Endothelial cell of umbilical vein (primary cell): ENCODE results near the gene DDR1. TPM values are rescaled to one million over a fixed set of nuclear protein-coding genes. Genes with fewer than 3 reads are reported as not detected.
A peak's percentile ranks its signal among the peaks of the same experiment; 100 is the strongest.

Experiments used
- BruUV-seq: library from RNA; stranded (reverse); fragments of 400-500 nt; replicated peaks from 2 replicates; lab custom pipeline; 2021; lab: Mats Ljungman, UMichigan
- CTCF ChIA-PET: fragments of 300-600, 350-600 bp; sonication (Branson Sonifier 250); formaldehyde crosslinking; loops from one replicate; lab custom pipeline; 2021; ENCODE audit warnings: antibody characterized with exemption, inconsistent platforms; lab: Charles Lee
- POLR2A ChIA-PET: fragments of 300-600, 350-600 bp; sonication (Branson Sonifier 250); formaldehyde crosslinking; loops from one replicate; lab custom pipeline; 2021; ENCODE audit warnings: antibody characterized with exemption, inconsistent platforms; lab: Charles Lee
- DNase-seq: peaks from one replicate; pipeline ENCODE4 v3.0.0-alpha.2; 2011; ENCODE audit warnings: low read depth, low spot score
- FAIRE-seq: peaks from 2 replicates; lab custom pipeline; 2011; peaks lifted over from hg19 to GRCh38; lab: Jason Lieb, UNC
- H2AFZ ChIP-seq: 2 replicates; pipeline ENCODE4 v1.6.0; 2012; ENCODE audit warnings: low read depth, low read length, control low read depth, inconsistent platforms
- H3K27ac ChIP-seq: 2 replicates; pipeline ENCODE4 v1.5.1; 2011; ENCODE audit warnings: low read depth, mild to moderate bottlenecking, control low read depth, low read length, moderate library complexity; ENCODE audit not compliant: insufficient read depth
- H3K27me3 ChIP-seq, 2 experiments: 2 replicates each; pipeline versions ENCODE4 v1.6.0 to v1.6.1; 2011; ENCODE audit warnings: low read length in 2 of 2, mixed read lengths in 1 of 2; ENCODE audit not compliant: control insufficient read depth in 2 of 2, insufficient read depth in 2 of 2
- H3K36me3 ChIP-seq, 2 experiments: 2 replicates in 1 of 2; 3 replicates in 1 of 2; pipeline ENCODE4 v1.5.1; 2011; ENCODE audit warnings: low read length in 2 of 2, mild to moderate bottlenecking in 1 of 2, moderate library complexity in 1 of 2; ENCODE audit not compliant: control insufficient read depth in 2 of 2, insufficient read depth in 2 of 2; ENCODE audit errors: extremely low read depth in 1 of 2
- H3K4me1 ChIP-seq: 3 replicates; pipeline ENCODE4 v1.5.1; 2011; ENCODE audit warnings: mild to moderate bottlenecking, low read length; ENCODE audit not compliant: control insufficient read depth, insufficient read depth; ENCODE audit errors: extremely low read depth
- H3K4me2 ChIP-seq: 2 replicates; pipeline ENCODE4 v1.6.1; 2011; ENCODE audit warnings: low read length, control low read depth, mixed read lengths; ENCODE audit not compliant: insufficient read depth
- H3K4me3 ChIP-seq, 3 experiments: fragments of 200-600 bp in 1 of 3; sonication (generic), shearing (Covaris generic) in 1 of 3; replicated peaks in 1 of 3; 2 replicates each; pipeline ENCODE4 v1.5.1; 2011 to 2016; ENCODE audit warnings: control low read depth in 3 of 3, low read length in 3 of 3, mild to moderate bottlenecking in 2 of 3, inconsistent platforms in 1 of 3, low read depth in 1 of 3, moderate library complexity in 1 of 3; ENCODE audit not compliant: insufficient read depth in 1 of 3
- H3K79me2 ChIP-seq: 2 replicates; pipeline ENCODE4 v1.6.0; 2012; ENCODE audit warnings: low read length, inconsistent platforms; ENCODE audit not compliant: control insufficient read depth, insufficient read depth
- H3K9ac ChIP-seq: replicated peaks from 2 replicates; pipeline ENCODE3; 2011; ENCODE audit warnings: low read length, control low read depth; ENCODE audit not compliant: insufficient read depth; ENCODE audit errors: extremely low read depth
- H3K9me1 ChIP-seq: replicated peaks from 3 replicates; pipeline ENCODE4 v1.6.0; 2011; ENCODE audit warnings: mild to moderate bottlenecking, low read length; ENCODE audit not compliant: control insufficient read depth, insufficient read depth; ENCODE audit errors: extremely low read depth
- H3K9me3 ChIP-seq: replicated peaks from 2 replicates; pipeline ENCODE4 v1.5.1; 2012; ENCODE audit warnings: low read length, inconsistent platforms; ENCODE audit not compliant: control insufficient read depth, insufficient read depth
- H4K20me1 ChIP-seq: replicated peaks from 2 replicates; pipeline ENCODE3; 2011; ENCODE audit warnings: mild to moderate bottlenecking, low read length; ENCODE audit not compliant: control insufficient read depth, insufficient read depth; ENCODE audit errors: extremely low read depth
- CTCF ChIP-seq, 2 donors: IDR thresholded peaks; 1 replicate in 1 of 2; 2 replicates in 1 of 2; pipeline ENCODE4 v1.5.1; 2011; ENCODE audit warnings: low read length in 2 of 2, mild to moderate bottlenecking in 2 of 2, moderate library complexity in 2 of 2, control low read depth in 1 of 2, inconsistent platforms in 1 of 2, low read depth in 1 of 2; ENCODE audit not compliant: insufficient read depth in 1 of 2; ENCODE audit errors: extremely low read depth in 1 of 2
- EZH2 ChIP-seq: IDR thresholded peaks from 2 replicates; pipeline ENCODE4 v1.6.1; 2012; ENCODE audit warnings: borderline replicate concordance, low read depth, mild to moderate bottlenecking, moderate library complexity, low read length, inconsistent platforms; ENCODE audit not compliant: severe bottlenecking
- FOS ChIP-seq: IDR thresholded peaks from 2 replicates; pipeline ENCODE4 v1.6.1; 2011; ENCODE audit warnings: mild to moderate bottlenecking, low read length, moderate library complexity, borderline replicate concordance; ENCODE audit not compliant: insufficient read depth
- GATA2 ChIP-seq: IDR thresholded peaks from 2 replicates; pipeline ENCODE4 v1.7.0; 2011; ENCODE audit warnings: low read depth, mild to moderate bottlenecking, moderate library complexity, mixed read lengths, low read length; ENCODE audit not compliant: insufficient read length, insufficient read depth
- JUN ChIP-seq: IDR thresholded peaks from 2 replicates; pipeline ENCODE4 v1.6.1; 2011; ENCODE audit warnings: borderline replicate concordance, low read depth; ENCODE audit not compliant: insufficient read length, insufficient read depth
- MYC ChIP-seq: IDR thresholded peaks from one replicate; pipeline ENCODE4 v1.6.1; 2011; ENCODE audit warnings: mild to moderate bottlenecking, low read depth, low read length
- POLR2A ChIP-seq: IDR thresholded peaks from 2 replicates; pipeline ENCODE4 v1.6.1; 2012; ENCODE audit warnings: low read depth, mild to moderate bottlenecking, control low read depth, low read length
- POLR2AphosphoS5 ChIP-seq: IDR thresholded peaks from 2 replicates; pipeline ENCODE4 v1.6.1; 2012; ENCODE audit warnings: low read depth, mild to moderate bottlenecking, control low read depth, low read length, moderate library complexity; ENCODE audit not compliant: insufficient read depth
- dilution Hi-C: fragments of 300-500 bp; cut with MboI; formaldehyde crosslinking; loops from one replicate; pipeline ENCODE4 v1.15.0; 2019; ENCODE audit warnings: low sequenced_read_pairs; ENCODE audit not compliant: extremely low pct_ligation_motif_present
- intact Hi-C: fragments of 100-400 bp; cut with micrococcal nuclease; formaldehyde crosslinking; loops from one replicate; pipeline ENCODE4 v1.10.0; 2022
- polyA plus RNA-seq, 4 experiments: library from polyadenylated mRNA; depleted of rRNA in 3 of 4; stranded (reverse) in 3 of 4; unstranded in 1 of 4; fragments of >200 nt; gene quantifications; 2 replicates each; pipeline versions ENCODE4 v1.2.1 to v1.2.3, GENCODE V29; 2011 to 2012; ENCODE audit warnings: missing spikeins in 1 of 4
- total RNA-seq: library from RNA; stranded (reverse); gene quantifications from 2 replicates; pipeline ENCODE4 v1.2.3, GENCODE V29; 2021
- TF ChIP-seq, protein P1 (sequence below): IDR thresholded peaks from 2 replicates; pipeline ENCODE4 v1.6.1; 2011; ENCODE audit not compliant: insufficient read depth, insufficient read length

The DDR1 gene
- total and polyA plus RNA-seq, 2 donors (not counting 3 experiments of a cell fraction or from before 2014, with no cell fraction given) = 8.8 to 22.9 TPM

GRCh38 chr6:30884521-30885480, 482 bp downstream of the DDR1 start:
- no peak overlapping the region for H3K27ac ChIP-seq
- H3K9ac ChIP-seq = no peak overlapping the region
- TF ChIP-seq CTCF (IDR thresholded peaks at IDR 0.05; ENCODE audit: extremely low read depth in 1 of 2, insufficient read depth in 1 of 2, low read depth in 1 of 2, low read length in 2 of 2) (no peak), POLR2A (no peak), JUN (no peak), EZH2 (no peak), GATA2 (no peak), FOS (no peak), POLR2AphosphoS5 (no peak), MYC (no peak)
- TF ChIP-seq, protein P1, sequence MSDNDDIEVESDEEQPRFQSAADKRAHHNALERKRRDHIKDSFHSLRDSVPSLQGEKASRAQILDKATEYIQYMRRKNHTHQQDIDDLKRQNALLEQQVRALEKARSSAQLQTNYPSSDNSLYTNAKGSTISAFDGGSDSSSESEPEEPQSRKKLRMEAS = no peak
- H4K20me1 ChIP-seq = no peaks in the 10 kb centered on the region
- intact Hi-C loops = no loop called here
- H2AFZ ChIP-seq = peak overlapping the region; percentile 48
- H3K9me1 ChIP-seq = no peaks in the 10 kb centered on the region
- POLR2A ChIA-PET = interaction anchor here (0.6 to 0.7 kb wide), 2 partner anchors 110 to 147 kb away, joined by 6 read pairs; no protein-coding TSS in a partner anchor
- H3K9me3 ChIP-seq = no peaks in the 10 kb centered on the region
- no peaks in the 10 kb centered on the region for H3K4me1 ChIP-seq
- H3K36me3 ChIP-seq = no peaks in the 10 kb centered on the region
- H3K27me3 ChIP-seq = peaks cover 0 to 2% of the 10 kb centered on the region in 2 experiments
- no peaks in the 10 kb centered on the region for H3K79me2 ChIP-seq
- H3K4me2 ChIP-seq = peak overlapping the region; percentile 10
- FAIRE-seq (no peak), DNase-seq (no peak)
- no TSS peak for BruUV-seq
- dilution Hi-C loops = loop anchor here (25.0 kb wide), 1 partner anchor 148 kb away; the partner anchor contains the start of genes FLOT1 and IER3
- peak overlapping the region; percentile 22 to 76 (median 47) for H3K4me3 ChIP-seq
- CTCF ChIA-PET = interaction anchor here (0.7 to 7.0 kb wide), 12 partner anchors 9 to 403 kb away, joined by 3 to 36 read pairs (median 4); partner anchors contain the start of gene VARS2
